ENCODE measurements around the gene PNKD. TPM values are rescaled to one million over a fixed set of nuclear protein-coding genes. Genes with fewer than 3 reads are reported as not detected.

The PNKD gene
- total RNA-seq, 1 experiment from 2014 or later, result 49.8 TPM

- TF ChIP-seq STAT6 (CRISPR knock-in tag; conservative IDR thresholded peaks at IDR 0.05; ENCODE audit: low read depth), result no peak
- TF ChIP-seq NR1H2 (CRISPR knock-in tag; IDR thresholded peaks at IDR 0.05), result no peak
- no peak for TF ChIP-seq NR2C2 (CRISPR knock-in tag; IDR thresholded peaks at IDR 0.05)
- TF ChIP-seq ZNF121 (CRISPR knock-in tag; IDR thresholded peaks at IDR 0.05), result no peak
- no peak for TF ChIP-seq GABPB1 (CRISPR knock-in tag; IDR thresholded peaks at IDR 0.05)
- no peak for TF ChIP-seq ETV6 (CRISPR knock-in tag; IDR thresholded peaks at IDR 0.05)
- TF ChIP-seq ELF4 (CRISPR knock-in tag; IDR thresholded peaks at IDR 0.05; ENCODE audit: low read depth), result no peak
- TF ChIP-seq NFE2L1 (CRISPR knock-in tag; IDR thresholded peaks at IDR 0.05), result 0 out of 2 replicates have a peak, but pooled peaks have one; percentile 57
- no peak for TF ChIP-seq E2F4 (CRISPR knock-in tag; IDR thresholded peaks at IDR 0.05; ENCODE audit: borderline replicate concordance, low read depth)
- no peak for TF ChIP-seq IRF2 (CRISPR knock-in tag; IDR thresholded peaks at IDR 0.05; ENCODE audit: borderline replicate concordance, low read depth)
- TF ChIP-seq ERG (CRISPR knock-in tag; IDR thresholded peaks at IDR 0.05), result no peak
- peak; percentile 51; the same call in 1 of the 2 replicates for TF ChIP-seq FOXP4 (CRISPR knock-in tag; IDR thresholded peaks at IDR 0.05)
- TF ChIP-seq ZSCAN18 (CRISPR knock-in tag; IDR thresholded peaks at IDR 0.05), result no peak
- no peak for TF ChIP-seq NFATC4 (CRISPR knock-in tag; IDR thresholded peaks at IDR 0.05)
- TF ChIP-seq ARID4B (CRISPR knock-in tag; IDR thresholded peaks at IDR 0.05; ENCODE audit: borderline replicate concordance), result no peak
- TF ChIP-seq USF2 (CRISPR knock-in tag; IDR thresholded peaks at IDR 0.05), result no peak
- TF ChIP-seq ZNF317 (CRISPR knock-in tag; IDR thresholded peaks at IDR 0.05; ENCODE audit: borderline replicate concordance, low read depth), result no peak
- TF ChIP-seq ZNF512 (CRISPR knock-in tag; IDR thresholded peaks at IDR 0.05; ENCODE audit: borderline replicate concordance), result no peak
- no peak for TF ChIP-seq ZNF396 (CRISPR knock-in tag; IDR thresholded peaks at IDR 0.05; ENCODE audit: borderline replicate concordance)
- TF ChIP-seq CBFB (CRISPR knock-in tag; IDR thresholded peaks at IDR 0.05; ENCODE audit: low read depth), result no peak
Measured at GRCh38 chr2:218367415-218368149, 97.3 kb downstream of the PNKD start (continued).

Measured in WTC11 (cell line).